Keratinocyte (primary cell): ENCODE results near the gene CMIP. TPM values are rescaled to one million over a fixed set of nuclear protein-coding genes. Genes with fewer than 3 reads are reported as not detected.

Experiments
- DNase-seq: peaks from one replicate; pipeline ENCODE4 v3.0.0-alpha.2; 2011; ENCODE audit warnings: low read depth, missing footprints, low spot score
- FAIRE-seq: peaks from 2 replicates; lab custom pipeline; 2011; peaks lifted over from hg19 to GRCh38; lab: Jason Lieb, UNC
- H2AFZ ChIP-seq: 2 replicates; pipeline ENCODE4 v1.6.0; 2012; ENCODE audit warnings: low read length, control low read depth, inconsistent platforms; ENCODE audit not compliant: control insufficient read depth
- H3K27ac ChIP-seq: 2 replicates; pipeline ENCODE4 v1.5.1; 2011; ENCODE audit warnings: low read length; ENCODE audit not compliant: control insufficient read depth, insufficient read depth
- H3K27me3 ChIP-seq: 3 replicates; pipeline ENCODE4 v1.6.0; 2011; ENCODE audit warnings: low read length; ENCODE audit not compliant: control insufficient read depth, insufficient read depth; ENCODE audit errors: extremely low read depth
- H3K36me3 ChIP-seq, 2 experiments: 2 replicates in 1 of 2; 3 replicates in 1 of 2; pipeline ENCODE4 v1.5.1; 2011; ENCODE audit warnings: low read length in 2 of 2, mild to moderate bottlenecking in 1 of 2; ENCODE audit not compliant: control insufficient read depth in 2 of 2, insufficient read depth in 2 of 2; ENCODE audit errors: extremely low read depth in 1 of 2
- H3K4me1 ChIP-seq: 3 replicates; pipeline ENCODE4 v1.5.1; 2011; ENCODE audit warnings: low read length; ENCODE audit not compliant: control insufficient read depth, insufficient read depth; ENCODE audit errors: extremely low read depth
- H3K4me2 ChIP-seq: 3 replicates; pipeline ENCODE4 v1.6.0; 2011; ENCODE audit warnings: low read depth, low read length; ENCODE audit not compliant: control insufficient read depth, insufficient read depth; ENCODE audit errors: extremely low read depth
- H3K4me3 ChIP-seq, 3 experiments: fragments of 200-600 bp in 1 of 3; sonication (generic) in 1 of 3; 2 replicates in 2 of 3; 3 replicates in 1 of 3; pipeline ENCODE4 v1.5.1; 2011 to 2016; ENCODE audit warnings: low read length in 3 of 3, mild to moderate bottlenecking in 3 of 3, control low read depth in 2 of 3, inconsistent platforms in 1 of 3, low read depth in 1 of 3, mixed read lengths in 1 of 3, mixed run types in 1 of 3, moderate library complexity in 1 of 3; ENCODE audit not compliant: control insufficient read depth in 2 of 3, insufficient read depth in 2 of 3; ENCODE audit errors: extremely low read depth in 1 of 3
- H3K79me2 ChIP-seq: 2 replicates; pipeline ENCODE4 v1.6.0; 2012; ENCODE audit warnings: low read length; ENCODE audit not compliant: control insufficient read depth, insufficient read depth
- H3K9ac ChIP-seq: 3 replicates; pipeline ENCODE4 v1.6.0; 2011; ENCODE audit warnings: low read length; ENCODE audit not compliant: control insufficient read depth, insufficient read depth; ENCODE audit errors: extremely low read depth
- H3K9me1 ChIP-seq: 3 replicates; pipeline ENCODE4 v1.6.0; 2011; ENCODE audit warnings: low read length; ENCODE audit not compliant: control insufficient read depth, insufficient read depth; ENCODE audit errors: extremely low read depth
- H3K9me3 ChIP-seq: 2 replicates; pipeline ENCODE4 v1.5.1; 2012; ENCODE audit warnings: low read depth, low read length; ENCODE audit not compliant: control insufficient read depth
- H4K20me1 ChIP-seq: 3 replicates; pipeline ENCODE4 v1.6.0; 2011; ENCODE audit warnings: low read length; ENCODE audit not compliant: control insufficient read depth, insufficient read depth; ENCODE audit errors: extremely low read depth
- EZH2 ChIP-seq: IDR thresholded peaks from one replicate; pipeline ENCODE4 v1.6.1; 2012; ENCODE audit warnings: inconsistent platforms, mild to moderate bottlenecking, low read length, moderate library complexity
- dilution Hi-C: fragments of 300-500 bp; cut with MboI; formaldehyde crosslinking; loops from one replicate; pipeline ENCODE4 v1.7.0; 2020; ENCODE audit warnings: low sequenced_read_pairs; ENCODE audit not compliant: extremely low pct_ligation_motif_present
- polyA plus RNA-seq, 5 experiments: library from polyadenylated mRNA; depleted of rRNA in 3 of 5; stranded (reverse) in 3 of 5; stranded (forward) in 1 of 5; unstranded in 1 of 5; fragments of >200 nt; gene quantifications; 1 replicate in 1 of 5; 2 replicates in 3 of 5; 3 replicates in 1 of 5; pipeline versions ENCODE4 v1.2.1 to v1.2.3, GENCODE V29; 2011 to 2012; ENCODE audit warnings: missing spikeins in 2 of 5, low read depth in 1 of 5, low replicate concordance in 1 of 5
- TF ChIP-seq, protein P1 (sequence below), 3 experiments: IDR thresholded peaks in 1 of 3; conservative IDR thresholded peaks in 1 of 3; optimal IDR thresholded peaks in 1 of 3; 2 replicates in 2 of 3; 3 replicates in 1 of 3; pipeline versions ENCODE3 to v1.5.1; 2011; ENCODE audit warnings: low read length in 3 of 3, mild to moderate bottlenecking in 3 of 3, moderate library complexity in 2 of 3, control low read depth in 1 of 3, inconsistent platforms in 1 of 3; ENCODE audit not compliant: insufficient read depth in 2 of 3; ENCODE audit errors: extremely low read depth in 1 of 3

The CMIP gene
- polyA plus RNA-seq, 1 donor (not counting 4 experiments of a cell fraction or from before 2014, with no cell fraction given), result 5.0 TPM

DNA sequence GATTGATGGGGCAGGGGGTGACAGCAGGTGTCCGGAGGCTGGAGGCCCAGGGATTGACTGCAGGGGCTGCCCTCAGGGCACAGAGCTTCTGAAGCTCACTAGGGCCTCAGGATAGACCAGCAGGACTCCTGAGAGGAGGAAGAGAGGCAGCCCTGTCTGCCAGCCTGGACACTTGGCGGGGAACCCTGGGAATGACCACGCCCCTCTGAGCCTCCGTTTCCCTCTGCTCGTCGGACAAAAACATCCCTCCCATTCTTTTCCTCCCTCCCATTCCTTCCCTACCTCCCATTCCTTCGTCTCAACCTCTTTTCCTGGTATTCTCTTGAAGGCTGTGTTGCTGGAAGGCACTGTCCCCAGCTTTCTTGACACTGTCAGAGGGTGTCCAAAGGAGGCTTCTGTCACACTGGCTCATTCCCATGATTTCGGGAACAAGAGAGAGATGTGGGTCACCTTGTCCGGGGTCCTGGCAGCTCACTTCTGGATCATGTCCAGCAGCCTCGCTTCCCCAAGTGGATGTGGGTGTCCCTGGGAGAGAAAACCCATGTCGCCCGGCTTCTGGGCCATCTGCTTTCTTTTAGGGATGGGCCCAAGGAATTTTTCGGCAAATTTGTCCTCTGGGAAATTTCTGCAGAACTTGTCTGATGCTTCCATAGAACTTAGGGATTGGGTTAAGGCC is 145.5 kb downstream of the CMIP start:
- Histone ChIP-seq H3K9me3 (no peaks in the 10 kb centered on the region), H3K9me1 (no peaks in the 10 kb centered on the region), H4K20me1 (peaks cover 5% of the 10 kb centered on the region), H3K4me3 (no peak overlapping the region), H3K27me3 (no peaks in the 10 kb centered on the region), H2AFZ (no peak overlapping the region), H3K79me2 (peaks cover 78% of the 10 kb centered on the region), H3K9ac (no peak overlapping the region), H3K27ac (no peak overlapping the region), H3K4me1 (peaks cover 24% of the 10 kb centered on the region), H3K36me3 (peaks cover 2 to 15% of the 10 kb centered on the region in 2 experiments), H3K4me2 (no peak overlapping the region)
- TF ChIP-seq, protein P1, sequence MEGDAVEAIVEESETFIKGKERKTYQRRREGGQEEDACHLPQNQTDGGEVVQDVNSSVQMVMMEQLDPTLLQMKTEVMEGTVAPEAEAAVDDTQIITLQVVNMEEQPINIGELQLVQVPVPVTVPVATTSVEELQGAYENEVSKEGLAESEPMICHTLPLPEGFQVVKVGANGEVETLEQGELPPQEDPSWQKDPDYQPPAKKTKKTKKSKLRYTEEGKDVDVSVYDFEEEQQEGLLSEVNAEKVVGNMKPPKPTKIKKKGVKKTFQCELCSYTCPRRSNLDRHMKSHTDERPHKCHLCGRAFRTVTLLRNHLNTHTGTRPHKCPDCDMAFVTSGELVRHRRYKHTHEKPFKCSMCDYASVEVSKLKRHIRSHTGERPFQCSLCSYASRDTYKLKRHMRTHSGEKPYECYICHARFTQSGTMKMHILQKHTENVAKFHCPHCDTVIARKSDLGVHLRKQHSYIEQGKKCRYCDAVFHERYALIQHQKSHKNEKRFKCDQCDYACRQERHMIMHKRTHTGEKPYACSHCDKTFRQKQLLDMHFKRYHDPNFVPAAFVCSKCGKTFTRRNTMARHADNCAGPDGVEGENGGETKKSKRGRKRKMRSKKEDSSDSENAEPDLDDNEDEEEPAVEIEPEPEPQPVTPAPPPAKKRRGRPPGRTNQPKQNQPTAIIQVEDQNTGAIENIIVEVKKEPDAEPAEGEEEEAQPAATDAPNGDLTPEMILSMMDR (optimal IDR thresholded peaks at IDR 0.05 in 1 of 3, IDR thresholded peaks at IDR 0.05 in 1 of 3, conservative IDR thresholded peaks at IDR 0.05 in 1 of 3; ENCODE audit: extremely low read depth in 1 of 3, insufficient read depth in 2 of 3, low read length in 3 of 3), result no peak
- TF ChIP-seq EZH2, result no peak
- FAIRE-seq (no peak), DNase-seq (no peak)
- dilution Hi-C loops, result no loop called here

- DNase-seq (no peak), FAIRE-seq (no peak)
- peaks cover 21% of the 10 kb centered on the region for H3K4me1 ChIP-seq
- no peak overlapping the region for H2AFZ ChIP-seq
- no peak overlapping the region for H3K9ac ChIP-seq
- dilution Hi-C loops, result no loop called here
- no peak overlapping the region for H3K4me3 ChIP-seq
- H3K9me3 ChIP-seq, result no peaks in the 10 kb centered on the region
- peaks cover 2 to 15% of the 10 kb centered on the region in 2 experiments for H3K36me3 ChIP-seq
- no peaks in the 10 kb centered on the region for H3K9me1 ChIP-seq
- H4K20me1 ChIP-seq, result peaks cover 5% of the 10 kb centered on the region
- no peak for TF ChIP-seq EZH2
- TF ChIP-seq, protein P1 (optimal IDR thresholded peaks at IDR 0.05 in 1 of 3, IDR thresholded peaks at IDR 0.05 in 1 of 3, conservative IDR thresholded peaks at IDR 0.05 in 1 of 3; ENCODE audit: extremely low read depth in 1 of 3, insufficient read depth in 2 of 3, low read length in 3 of 3), result no peak
- no peak overlapping the region for H3K4me2 ChIP-seq
- no peak overlapping the region for H3K27ac ChIP-seq
- H3K27me3 ChIP-seq, result no peaks in the 10 kb centered on the region
- H3K79me2 ChIP-seq, result peaks cover 73% of the 10 kb centered on the region
These were observed 146.3 kb downstream of the CMIP start for GRCh38 chr16:81590714-81591544.
